Liver (tissue), 9 donors: ENCODE data around the gene UQCRC1. TPM values are rescaled to one million over a fixed set of nuclear protein-coding genes. Genes with fewer than 3 reads are reported as not detected.

Experiments used
- DNase-seq: peaks from one replicate; pipeline ENCODE4 v3.0.0-alpha.2; 2017; ENCODE audit warnings: low spot score
- H3K27ac ChIP-seq, 2 donors: one replicate each; pipeline ENCODE4 v1.7.0; 2013; ENCODE audit warnings: inconsistent platforms in 2 of 2, low read length in 2 of 2, control low read depth in 1 of 2, low read depth in 1 of 2, mild to moderate bottlenecking in 1 of 2
- H3K27me3 ChIP-seq, 4 donors: one replicate each; pipeline versions ENCODE4 v1.6.1 to v1.7.0; 2013; ENCODE audit warnings: low read length in 3 of 4, inconsistent platforms in 1 of 4, mild to moderate bottlenecking in 1 of 4, moderate library complexity in 1 of 4; ENCODE audit not compliant: control insufficient read depth in 4 of 4, insufficient read depth in 4 of 4
- H3K36me3 ChIP-seq, 4 donors: one replicate each; pipeline versions ENCODE4 v1.6.1 to v1.7.0; 2013; ENCODE audit warnings: low read length in 3 of 4, mild to moderate bottlenecking in 3 of 4, low read depth in 1 of 4, moderate library complexity in 1 of 4; ENCODE audit not compliant: control insufficient read depth in 4 of 4, insufficient read depth in 3 of 4
- H3K4me1 ChIP-seq, 4 donors: one replicate each; pipeline versions ENCODE4 v1.6.1 to v1.7.0; 2013; ENCODE audit warnings: low read length in 3 of 4, mild to moderate bottlenecking in 3 of 4, moderate library complexity in 1 of 4; ENCODE audit not compliant: control insufficient read depth in 4 of 4, insufficient read depth in 4 of 4
- H3K4me3 ChIP-seq, 3 donors: one replicate each; pipeline versions ENCODE4 v1.6.1 to v1.7.0; 2013; ENCODE audit warnings: low read length in 3 of 3, control low read depth in 1 of 3, low read depth in 1 of 3, mild to moderate bottlenecking in 1 of 3
- H3K9ac ChIP-seq, 2 donors: one replicate each; pipeline ENCODE4 v1.7.0; 2013; ENCODE audit warnings: low read length in 2 of 2, mild to moderate bottlenecking in 2 of 2, moderate library complexity in 2 of 2, control low read depth in 1 of 2, low read depth in 1 of 2
- H3K9me3 ChIP-seq, 4 donors: one replicate each; pipeline versions ENCODE4 v1.6.1 to v1.7.0; 2013; ENCODE audit warnings: low read length in 3 of 4; ENCODE audit not compliant: control insufficient read depth in 4 of 4
- ATF3 ChIP-seq: IDR thresholded peaks from 2 replicates; pipeline ENCODE4 v1.6.1; 2016; ENCODE audit warnings: antibody characterized with exemption
- EGR1 ChIP-seq, 2 donors: IDR thresholded peaks; 2 replicates each; pipeline ENCODE4 v1.6.1; 2016 to 2018; ENCODE audit warnings: antibody characterized with exemption in 2 of 2, low read depth in 2 of 2
- FOXA1 ChIP-seq: IDR thresholded peaks from 2 replicates; pipeline ENCODE4 v1.6.1; 2016; ENCODE audit warnings: antibody characterized with exemption
- FOXA2 ChIP-seq: IDR thresholded peaks from 2 replicates; pipeline ENCODE4 v1.6.1; 2016; ENCODE audit warnings: antibody characterized with exemption
- GABPA ChIP-seq, 2 donors: IDR thresholded peaks in 1 of 2; conservative IDR thresholded peaks in 1 of 2; 2 replicates each; pipeline ENCODE4 v1.6.1; 2016; ENCODE audit warnings: antibody characterized with exemption in 2 of 2, mild to moderate bottlenecking in 1 of 2, moderate library complexity in 1 of 2
- HNF4A ChIP-seq, 2 donors: conservative IDR thresholded peaks; 2 replicates each; pipeline ENCODE4 v1.6.1; 2016; ENCODE audit warnings: antibody characterized with exemption in 2 of 2, mild to moderate bottlenecking in 2 of 2
- HNF4G ChIP-seq: IDR thresholded peaks from 2 replicates; pipeline ENCODE4 v1.6.1; 2016; ENCODE audit warnings: antibody characterized with exemption
- NR2F2 ChIP-seq: IDR thresholded peaks from 2 replicates; pipeline ENCODE4 v1.6.1; 2016; ENCODE audit warnings: antibody characterized with exemption
- RAD21 ChIP-seq, 2 donors: IDR thresholded peaks; 2 replicates each; pipeline ENCODE4 v1.6.1; 2016; ENCODE audit warnings: antibody characterized with exemption in 2 of 2, mild to moderate bottlenecking in 2 of 2
- RXRA ChIP-seq, 2 donors: IDR thresholded peaks; 2 replicates each; pipeline ENCODE4 v1.6.1; 2017 to 2018; ENCODE audit warnings: antibody characterized with exemption in 2 of 2, mild to moderate bottlenecking in 1 of 2
- WGBS: extraction: QIAGEN DNeasy Blood & Tissue Kit; methylation state at CpG from one replicate; pipeline ENCODE4 v1.1.7; 2013; 5-methylcytosine and 5-hydroxymethylcytosine counted together
- polyA plus RNA-seq, 2 donors: library from polyadenylated mRNA; stranded (reverse) in 1 of 2; unstranded in 1 of 2; fragments of 200-250 nt in 1 of 2; fragments of >200 nt in 1 of 2; fragmentation: Nextera tagmentation in 1 of 2; extraction: Ambion mirVana in 1 of 2; gene quantifications; one replicate each; pipeline versions ENCODE4 v1.2.1 to v1.2.3, GENCODE V29; 2013 to 2015
- total RNA-seq, 2 donors: library from RNA; depleted of rRNA; stranded (reverse); fragments of >200 nt; gene quantifications; one replicate each; pipeline ENCODE4 v1.2.3, GENCODE V29; 2014
- TF ChIP-seq, protein P1 (sequence below): IDR thresholded peaks from 2 replicates; pipeline ENCODE4 v1.6.1; 2016; ENCODE audit warnings: antibody characterized with exemption
- TF ChIP-seq, protein P2 (sequence below): fragments of 150-350 bp; IDR thresholded peaks from 2 replicates; pipeline ENCODE4 v1.5.1; 2017; ENCODE audit warnings: improper control_type of control experiment, low read depth, low read length; ENCODE audit not compliant: missing input control
- donor health status: healthy.
- donor health status: healthy.
- donor health status: healthy.
- donor health status: healthy.
- donor health status: healthy.

The UQCRC1 gene
- total and polyA plus RNA-seq, 4 donors: 153 to 373 (median 289) TPM

- TF ChIP-seq ATF3: no peak
- no peak for TF ChIP-seq EGR1 (IDR thresholded peaks at IDR 0.05; ENCODE audit: low read depth in 2 of 2)
- no peak for TF ChIP-seq NR2F2
- TF ChIP-seq HNF4G: no peak
- no peak for TF ChIP-seq GABPA (IDR thresholded peaks at IDR 0.05 in 1 of 2, conservative IDR thresholded peaks at IDR 0.05 in 1 of 2)
- no peak for TF ChIP-seq RAD21 (IDR thresholded peaks at IDR 0.05)
- TF ChIP-seq HNF4A (conservative IDR thresholded peaks at IDR 0.05): no peak
- TF ChIP-seq, protein P1, sequence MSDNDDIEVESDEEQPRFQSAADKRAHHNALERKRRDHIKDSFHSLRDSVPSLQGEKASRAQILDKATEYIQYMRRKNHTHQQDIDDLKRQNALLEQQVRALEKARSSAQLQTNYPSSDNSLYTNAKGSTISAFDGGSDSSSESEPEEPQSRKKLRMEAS: no peak
- H3K9ac ChIP-seq: no peak overlapping the region
- DNase-seq: no peak
- H3K27ac ChIP-seq: no peak overlapping the region
- H3K4me3 ChIP-seq: no peak overlapping the region
- peaks cover 4 to 42% (median 10%) of the 10 kb centered on the region in 4 donors for H3K36me3 ChIP-seq
- H3K4me1 ChIP-seq: peaks cover 5 to 21% (median 13%) of the 10 kb centered on the region in 4 donors
- H3K27me3 ChIP-seq: no peaks in the 10 kb centered on the region
- WGBS: 95% methylated on average over 12 of the region's 12 CpGs
- H3K9me3 ChIP-seq: no peaks in the 10 kb centered on the region
These were observed 21.4 kb upstream of the UQCRC1 start for GRCh38 chr3:48630833-48631232.

DNA sequence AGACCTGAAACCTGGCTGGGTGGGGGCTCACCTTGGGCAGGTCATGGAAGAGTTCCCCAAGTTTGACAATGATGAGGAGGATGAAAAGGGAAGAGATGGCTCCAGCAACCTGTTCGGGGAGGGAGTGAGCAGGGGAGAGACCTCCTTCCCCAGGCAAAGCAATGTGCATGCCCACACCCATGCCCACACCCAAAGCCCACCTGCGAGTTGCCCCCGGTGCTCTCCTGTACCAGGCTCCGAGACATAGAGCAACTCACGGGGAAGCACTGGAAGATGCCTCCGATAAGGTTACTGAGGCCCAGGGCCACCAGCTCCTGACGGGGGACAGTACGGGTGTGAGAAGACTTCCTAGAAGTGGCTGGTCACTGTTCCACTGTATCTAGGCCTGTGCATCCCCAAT is 21.0 kb upstream of the UQCRC1 start:
- H3K9me3 ChIP-seq: no peaks in the 10 kb centered on the region
- H3K4me3 ChIP-seq: no peak overlapping the region
- TF ChIP-seq, protein P2, sequence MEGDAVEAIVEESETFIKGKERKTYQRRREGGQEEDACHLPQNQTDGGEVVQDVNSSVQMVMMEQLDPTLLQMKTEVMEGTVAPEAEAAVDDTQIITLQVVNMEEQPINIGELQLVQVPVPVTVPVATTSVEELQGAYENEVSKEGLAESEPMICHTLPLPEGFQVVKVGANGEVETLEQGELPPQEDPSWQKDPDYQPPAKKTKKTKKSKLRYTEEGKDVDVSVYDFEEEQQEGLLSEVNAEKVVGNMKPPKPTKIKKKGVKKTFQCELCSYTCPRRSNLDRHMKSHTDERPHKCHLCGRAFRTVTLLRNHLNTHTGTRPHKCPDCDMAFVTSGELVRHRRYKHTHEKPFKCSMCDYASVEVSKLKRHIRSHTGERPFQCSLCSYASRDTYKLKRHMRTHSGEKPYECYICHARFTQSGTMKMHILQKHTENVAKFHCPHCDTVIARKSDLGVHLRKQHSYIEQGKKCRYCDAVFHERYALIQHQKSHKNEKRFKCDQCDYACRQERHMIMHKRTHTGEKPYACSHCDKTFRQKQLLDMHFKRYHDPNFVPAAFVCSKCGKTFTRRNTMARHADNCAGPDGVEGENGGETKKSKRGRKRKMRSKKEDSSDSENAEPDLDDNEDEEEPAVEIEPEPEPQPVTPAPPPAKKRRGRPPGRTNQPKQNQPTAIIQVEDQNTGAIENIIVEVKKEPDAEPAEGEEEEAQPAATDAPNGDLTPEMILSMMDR: no peak
- TF ChIP-seq, protein P1: no peak
- TF ChIP-seq HNF4G: no peak
- no peak for TF ChIP-seq FOXA2
- no peak for TF ChIP-seq FOXA1
- no peak for TF ChIP-seq EGR1 (IDR thresholded peaks at IDR 0.05; ENCODE audit: low read depth in 2 of 2)
- H3K27ac ChIP-seq: no peak overlapping the region
- H3K9ac ChIP-seq: no peak overlapping the region
- peaks cover 3 to 17% (median 11%) of the 10 kb centered on the region in 4 donors for H3K4me1 ChIP-seq
- peaks cover 4 to 46% (median 11%) of the 10 kb centered on the region in 4 donors for H3K36me3 ChIP-seq
- WGBS: 96% methylated on average over 8 of the region's 8 CpGs
- DNase-seq: no peak
- no peaks in the 10 kb centered on the region for H3K27me3 ChIP-seq

DNA sequence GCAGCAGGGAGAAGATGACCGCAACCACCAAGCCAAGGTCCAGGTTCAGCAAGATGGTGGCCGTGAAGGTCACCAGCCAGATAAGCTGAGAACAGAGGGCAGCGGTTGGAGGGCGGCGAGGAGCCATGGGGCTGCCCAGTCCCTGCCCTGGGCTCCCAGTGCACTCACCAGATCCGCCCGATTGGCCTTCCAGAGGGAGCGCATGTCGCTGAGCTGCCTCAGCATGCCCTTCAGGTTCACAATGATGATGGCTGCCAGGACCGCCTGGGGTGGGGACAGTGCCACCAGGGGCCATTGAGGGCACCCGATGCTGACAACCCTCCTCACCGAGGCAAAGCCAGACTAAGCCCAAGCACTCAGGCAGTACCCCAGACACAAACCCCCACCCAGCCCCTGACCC is 20.4 kb upstream of the UQCRC1 start:
- WGBS: 97% methylated on average over 12 of the region's 12 CpGs
- Histone ChIP-seq H3K4me3 (no peak overlapping the region), H3K9me3 (no peaks in the 10 kb centered on the region), H3K27me3 (no peaks in the 10 kb centered on the region), H3K27ac (no peak overlapping the region), H3K36me3 (peaks cover 4 to 49% (median 11%) of the 10 kb centered on the region in 4 donors), H3K9ac (no peak overlapping the region), H3K4me1 (peaks cover 3 to 14% (median 9%) of the 10 kb centered on the region in 4 donors)
- DNase-seq: no peak
- TF ChIP-seq HNF4A (conservative IDR thresholded peaks at IDR 0.05): no peak
- TF ChIP-seq, protein P2: no peak
- no peak for TF ChIP-seq EGR1 (IDR thresholded peaks at IDR 0.05; ENCODE audit: low read depth in 2 of 2)
- TF ChIP-seq ATF3: no peak
- no peak for TF ChIP-seq HNF4G
- no peak for TF ChIP-seq NR2F2
- TF ChIP-seq RXRA (IDR thresholded peaks at IDR 0.05): no peak
